Spleen (tissue), 11 donors: Measurements from ENCODE around the gene ANKK1. TPM values are rescaled to one million over a fixed set of nuclear protein-coding genes. Genes with fewer than 3 reads are reported as not detected.

Experiments used
- DNase-seq: peaks from one replicate; pipeline ENCODE4 v3.0.0-alpha.2; 2020
- H3K27ac ChIP-seq, 8 donors: fragments of 200-600 bp; sonication (generic) in 7 of 8; 1 replicate in 4 of 8; 2 replicates in 4 of 8; pipeline versions ENCODE4 v1.5.0 to v1.8.0; 2016 to 2021; ENCODE audit warnings: inconsistent platforms in 4 of 8, mild to moderate bottlenecking in 4 of 8, moderate library complexity in 1 of 8
- H3K27me3 ChIP-seq, 7 donors: fragments of 200-600 bp; sonication (generic) in 6 of 7; replicated peaks in 1 of 7; 1 replicate in 4 of 7; 2 replicates in 3 of 7; pipeline versions ENCODE4 v1.5.0 to v1.8.0; 2016 to 2021; ENCODE audit warnings: inconsistent platforms in 3 of 7, mild to moderate bottlenecking in 1 of 7
- H3K36me3 ChIP-seq, 6 donors: fragments of 200-600 bp; sonication (generic) in 5 of 6; 1 replicate in 4 of 6; 2 replicates in 2 of 6; pipeline versions ENCODE4 v1.5.0 to v1.8.0; 2016 to 2021; ENCODE audit warnings: inconsistent platforms in 2 of 6
- H3K4me1 ChIP-seq, 6 donors: fragments of 200-600 bp; sonication (generic) in 5 of 6; 1 replicate in 3 of 6; 2 replicates in 3 of 6; pipeline versions ENCODE4 v1.5.0 to v1.8.0; 2016 to 2021; ENCODE audit warnings: inconsistent platforms in 3 of 6
- H3K4me3 ChIP-seq, 8 donors: fragments of 200-600 bp; sonication (generic) in 7 of 8; 1 replicate in 4 of 8; 2 replicates in 4 of 8; pipeline versions ENCODE4 v1.5.0 to v1.8.0; 2016 to 2021; ENCODE audit warnings: inconsistent platforms in 4 of 8, mild to moderate bottlenecking in 4 of 8, moderate library complexity in 2 of 8
- H3K9me3 ChIP-seq, 8 donors: fragments of 200-600 bp; sonication (generic) in 7 of 8; 1 replicate in 4 of 8; 2 replicates in 4 of 8; pipeline versions ENCODE4 v1.5.0 to v1.8.0; 2016 to 2021; ENCODE audit warnings: inconsistent platforms in 4 of 8
- CTCF ChIP-seq, 11 experiments: fragments of 200-600 bp in 7 of 11; fragments of 450-650 bp in 4 of 11; sonication (generic) in 4 of 11; IDR thresholded peaks in 8 of 11; conservative IDR thresholded peaks in 3 of 11; 1 replicate in 7 of 11; 2 replicates in 4 of 11; pipeline versions ENCODE4 v1.4.0 to v1.8.0; 2016 to 2021; ENCODE audit warnings: antibody characterized with exemption in 11 of 11, inconsistent platforms in 4 of 11, mild to moderate bottlenecking in 1 of 11
- POLR2A ChIP-seq, 3 donors: fragments of 450-650 bp; IDR thresholded peaks; one replicate each; pipeline ENCODE4 v1.5.1; 2017; ENCODE audit warnings: antibody characterized with exemption in 3 of 3, mild to moderate bottlenecking in 1 of 3
- POLR2AphosphoS5 ChIP-seq, 3 donors: sonication (generic); formaldehyde crosslinking; IDR thresholded peaks; one replicate each; pipeline ENCODE4 v1.5.1; 2017; ENCODE audit warnings: antibody characterized with exemption in 3 of 3
- WGBS, 5 donors: extraction: QIAGEN DNeasy Blood & Tissue Kit in 3 of 5; methylation state at CpG; one replicate each; pipeline versions ENCODE4 v1.1.5 to v1.1.7; 2013 to 2018; 5-methylcytosine and 5-hydroxymethylcytosine counted together
- intact Hi-C: fragments of 100-400 bp; cut with DNase I; formaldehyde crosslinking; loops from one replicate; pipeline ENCODE4 v1.15.0; 2023; ENCODE audit warnings: low total_unique reads
- polyA plus RNA-seq, 3 donors: library from polyadenylated mRNA; stranded (reverse); fragments of 200-250 nt; gene quantifications; one replicate each; pipeline ENCODE4 v1.2.1, GENCODE V29; 2013
- total RNA-seq, 7 donors: library from RNA; depleted of rRNA in 3 of 7; stranded (reverse); fragments of >200 nt in 3 of 7; fragmentation: NEBNext Ultra II Directional in 4 of 7; extraction: Animal tissue kit (Norgen Biotek cat#: 25700) in 4 of 7; gene quantifications; one replicate each; pipeline versions ENCODE4 v1.1.0 to v1.2.1, GENCODE V29; 2016 to 2021
- donor health status: healthy with polysubstance abuse.
- donor health status: DM: no; HTN: no; CAD: no; lungs with moderate emphysema.
- donor health status: DM: no; HTN: no; CAD: no.
- donor health status: Bipolar disorder and iron deficiency.
- donor health status: healthy.
- donor health status: DM: no; HTN: no; CAD: no.
- donor health status: DM: yes; HTN: yes; CAD: no.

Gene ANKK1
- total and polyA plus RNA-seq, 10 donors, result 0.26 to 2.0 (median 0.65) TPM

GRCh38 chr11:113401718-113402117 is 14.1 kb downstream of the ANKK1 start:
- 7 to 13% (median 8%) methylated on average over 2 of the region's 2 CpGs for WGBS, 5 donors
- no peaks in the 10 kb centered on the region for H3K27me3 ChIP-seq
- no peaks in the 10 kb centered on the region for H3K9me3 ChIP-seq
- H3K4me1 ChIP-seq, result peaks cover 0 to 13% (median 0%) of the 10 kb centered on the region in 6 donors
- intact Hi-C loops, result no loop called here
- DNase-seq, result no peak
- H3K27ac ChIP-seq, result no peak overlapping the region
- TF ChIP-seq POLR2A (IDR thresholded peaks at IDR 0.05), result no peak
- no peak for TF ChIP-seq CTCF (IDR thresholded peaks at IDR 0.05 in 8 of 11, conservative IDR thresholded peaks at IDR 0.05 in 3 of 11)
- TF ChIP-seq POLR2AphosphoS5 (IDR thresholded peaks at IDR 0.05), result peak; percentile 31 to 57 (median 43)
- no peak overlapping the region for H3K4me3 ChIP-seq
- no peaks in the 10 kb centered on the region for H3K36me3 ChIP-seq

GRCh38 chr11:113404859-113405430 is 17.4 kb downstream of the ANKK1 start:
- Histone ChIP-seq H3K36me3 (no peaks in the 10 kb centered on the region), H3K27ac (no peak overlapping the region), H3K27me3 (no peaks in the 10 kb centered on the region), H3K4me3 (no peak overlapping the region), H3K4me1 (no peaks in the 10 kb centered on the region), H3K9me3 (no peaks in the 10 kb centered on the region)
- WGBS, 5 donors, result 83 to 94% (median 89%) methylated on average over 7 of the region's 7 CpGs
- intact Hi-C loops, result no loop called here
- DNase-seq, result no peak
- no peak for TF ChIP-seq CTCF (IDR thresholded peaks at IDR 0.05 in 8 of 11, conservative IDR thresholded peaks at IDR 0.05 in 3 of 11)
- no peak for TF ChIP-seq POLR2A (IDR thresholded peaks at IDR 0.05)
- no peak for TF ChIP-seq POLR2AphosphoS5 (IDR thresholded peaks at IDR 0.05)

GRCh38 chr11:113405724-113406478 is 18.3 kb downstream of the ANKK1 start:
- H3K27me3 ChIP-seq, result no peaks in the 10 kb centered on the region
- H3K4me3 ChIP-seq, result no peak overlapping the region
- no peak overlapping the region for H3K27ac ChIP-seq
- no peaks in the 10 kb centered on the region for H3K9me3 ChIP-seq
- WGBS, 5 donors, result 65 to 80% (median 74%) methylated on average over 7 of the region's 7 CpGs
- TF ChIP-seq CTCF (IDR thresholded peaks at IDR 0.05 in 8 of 11, conservative IDR thresholded peaks at IDR 0.05 in 3 of 11), result no peak
- no peak for TF ChIP-seq POLR2AphosphoS5 (IDR thresholded peaks at IDR 0.05)
- TF ChIP-seq POLR2A (IDR thresholded peaks at IDR 0.05), result no peak
- no peaks in the 10 kb centered on the region for H3K36me3 ChIP-seq
- intact Hi-C loops, result no loop called here
- no peaks in the 10 kb centered on the region for H3K4me1 ChIP-seq
- DNase-seq, result no peak

GRCh38 chr11:113407163-113407562 is 19.6 kb downstream of the ANKK1 start:
- intact Hi-C loops, result no loop called here
- 59 to 69% (median 63%) methylated on average over 1 to 3 of the region's 3 CpGs for WGBS, 5 donors
- Histone ChIP-seq H3K4me1 (no peaks in the 10 kb centered on the region), H3K4me3 (no peak overlapping the region), H3K27ac (no peak overlapping the region), H3K27me3 (no peaks in the 10 kb centered on the region), H3K9me3 (no peaks in the 10 kb centered on the region), H3K36me3 (no peaks in the 10 kb centered on the region)
- TF ChIP-seq POLR2A (IDR thresholded peaks at IDR 0.05) (no peak), POLR2AphosphoS5 (IDR thresholded peaks at IDR 0.05) (no peak), CTCF (IDR thresholded peaks at IDR 0.05 in 8 of 11, conservative IDR thresholded peaks at IDR 0.05 in 3 of 11) (no peak)
- peak; percentile 55 for DNase-seq
